ENCODE results near the gene SMG7.

The SMG7 gene

GRCh38 chr1:183597656-183598347, 125.5 kb downstream of the SMG7 start:
- TF ChIP-seq CTCF (IDR thresholded peaks at IDR 0.05; ENCODE audit: low read depth, low read length, missing control alignments) = no peak
- no peak for DNase-seq (ENCODE audit: low read depth)
- no peak overlapping the region for H3K4me3 ChIP-seq (ENCODE audit: low read depth, low read length)

GRCh38 chr1:183598386-183598785, 126.1 kb downstream of the SMG7 start:
- H3K4me3 ChIP-seq (ENCODE audit: low read depth, low read length) = no peak overlapping the region
- no peak for TF ChIP-seq CTCF (IDR thresholded peaks at IDR 0.05; ENCODE audit: low read depth, low read length, missing control alignments)
- DNase-seq (ENCODE audit: low read depth) = no peak

- H3K4me3 ChIP-seq (ENCODE audit: low read depth, low read length) = no peak overlapping the region
- no peak for DNase-seq (ENCODE audit: low read depth)
- TF ChIP-seq CTCF (IDR thresholded peaks at IDR 0.05; ENCODE audit: low read depth, low read length, missing control alignments) = no peak
Measured at GRCh38 chr1:183600136-183600535, 127.8 kb downstream of the SMG7 start.

GRCh38 chr1:183600634-183601033, 128.3 kb downstream of the SMG7 start:
- no peak overlapping the region for H3K4me3 ChIP-seq (ENCODE audit: low read depth, low read length)
- no peak for TF ChIP-seq CTCF (IDR thresholded peaks at IDR 0.05; ENCODE audit: low read depth, low read length, missing control alignments)
- DNase-seq (ENCODE audit: low read depth) = no peak

- TF ChIP-seq CTCF (IDR thresholded peaks at IDR 0.05; ENCODE audit: low read depth, low read length, missing control alignments) = no peak
- no peak for DNase-seq (ENCODE audit: low read depth)
- no peak overlapping the region for H3K4me3 ChIP-seq (ENCODE audit: low read depth, low read length)
Measured at GRCh38 chr1:183602510-183602909, 130.2 kb downstream of the SMG7 start.

Measured in GM12864 (cell line).